ENCODE measurements around the gene CUEDC1. TPM values are rescaled to one million over a fixed set of nuclear protein-coding genes. Genes with fewer than 3 reads are reported as not detected.

CUEDC1 gene
- total RNA-seq, 4 donors from 2014 or later: 7.5 to 14.3 (median 12.7) TPM

DNA sequence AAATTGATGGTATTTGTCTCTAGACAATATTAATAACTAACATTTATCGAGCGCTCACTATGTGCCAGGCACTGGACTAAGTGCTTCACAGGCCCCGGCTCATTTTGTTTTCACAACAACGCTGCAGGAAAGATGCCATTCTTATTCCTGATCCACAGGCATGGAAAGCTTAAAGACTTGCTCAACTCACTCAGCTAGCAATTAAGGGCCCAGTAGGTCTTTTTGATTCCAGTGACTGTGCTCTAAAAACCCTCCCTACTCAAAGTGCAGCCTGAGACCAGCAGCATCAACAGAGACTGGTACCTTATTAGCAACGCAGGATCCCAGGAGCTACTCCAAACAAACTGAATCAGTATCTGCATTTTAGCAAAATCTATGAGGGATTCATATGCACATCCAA is 35.3 kb downstream of the CUEDC1 start:
- no peak for DNase-seq (ENCODE audit: low spot score in 2 of 2)
- H3K4me3 ChIP-seq (ENCODE audit: low read depth, poor library complexity, severe bottlenecking): no peak overlapping the region
- WGBS, 2 donors: 90 to 94% methylated on average over 5 of the region's 5 CpGs
- intact Hi-C loops (cut with DNase I; ENCODE audit: low total_unique reads): no loop called here
- TF ChIP-seq, protein P1, sequence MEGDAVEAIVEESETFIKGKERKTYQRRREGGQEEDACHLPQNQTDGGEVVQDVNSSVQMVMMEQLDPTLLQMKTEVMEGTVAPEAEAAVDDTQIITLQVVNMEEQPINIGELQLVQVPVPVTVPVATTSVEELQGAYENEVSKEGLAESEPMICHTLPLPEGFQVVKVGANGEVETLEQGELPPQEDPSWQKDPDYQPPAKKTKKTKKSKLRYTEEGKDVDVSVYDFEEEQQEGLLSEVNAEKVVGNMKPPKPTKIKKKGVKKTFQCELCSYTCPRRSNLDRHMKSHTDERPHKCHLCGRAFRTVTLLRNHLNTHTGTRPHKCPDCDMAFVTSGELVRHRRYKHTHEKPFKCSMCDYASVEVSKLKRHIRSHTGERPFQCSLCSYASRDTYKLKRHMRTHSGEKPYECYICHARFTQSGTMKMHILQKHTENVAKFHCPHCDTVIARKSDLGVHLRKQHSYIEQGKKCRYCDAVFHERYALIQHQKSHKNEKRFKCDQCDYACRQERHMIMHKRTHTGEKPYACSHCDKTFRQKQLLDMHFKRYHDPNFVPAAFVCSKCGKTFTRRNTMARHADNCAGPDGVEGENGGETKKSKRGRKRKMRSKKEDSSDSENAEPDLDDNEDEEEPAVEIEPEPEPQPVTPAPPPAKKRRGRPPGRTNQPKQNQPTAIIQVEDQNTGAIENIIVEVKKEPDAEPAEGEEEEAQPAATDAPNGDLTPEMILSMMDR (IDR thresholded peaks at IDR 0.05): no peak
- no peak for TF ChIP-seq POLR2A (IDR thresholded peaks at IDR 0.05)

DNA sequence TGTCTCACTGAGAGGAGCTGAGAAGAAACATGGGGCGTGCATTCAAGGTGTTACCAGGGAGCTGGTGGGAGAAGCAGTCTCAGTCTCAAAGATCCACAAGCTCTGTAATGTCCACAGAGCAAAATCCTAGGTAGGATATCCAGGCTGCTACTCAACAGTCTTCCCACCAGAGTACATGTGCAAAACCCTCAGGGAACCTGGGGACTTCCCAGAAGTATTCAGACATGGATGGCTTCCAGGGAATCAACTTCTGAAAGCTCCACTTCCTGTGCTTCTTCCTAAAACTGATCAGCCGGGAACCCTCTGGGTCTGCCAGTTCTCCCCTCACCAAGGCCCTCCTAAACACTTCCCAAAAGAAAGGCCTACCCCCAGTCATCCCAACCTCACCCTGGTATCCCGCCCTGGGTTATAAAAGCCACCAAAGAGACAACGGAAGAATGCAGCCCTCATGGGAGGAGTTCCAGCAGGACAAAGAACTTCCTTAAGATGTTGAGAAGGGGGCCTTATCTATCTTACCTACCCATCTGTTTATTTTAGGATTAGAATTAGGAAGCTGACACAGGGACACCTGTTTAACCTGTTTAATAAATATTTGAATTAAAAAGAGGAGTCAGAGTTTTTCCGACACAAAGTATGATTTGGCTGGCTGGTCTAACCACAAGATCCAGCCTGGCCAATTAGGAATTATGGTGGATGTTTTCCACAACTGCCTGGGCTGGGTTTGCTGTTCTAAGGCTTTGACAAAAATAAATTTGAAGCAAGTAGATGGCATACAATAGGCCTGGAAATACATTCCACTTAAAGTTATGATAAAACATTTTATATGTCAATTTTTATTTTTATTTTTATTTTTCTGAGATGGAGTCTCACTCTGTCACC is 37.0 kb downstream of the CUEDC1 start:
- no peak for DNase-seq (ENCODE audit: low spot score in 2 of 2)
- TF ChIP-seq, protein P1 (IDR thresholded peaks at IDR 0.05): no peak
- TF ChIP-seq POLR2A (IDR thresholded peaks at IDR 0.05): no peak
- 36 to 38% methylated on average over 5 of the region's 5 CpGs for WGBS, 2 donors
- intact Hi-C loops (cut with DNase I; ENCODE audit: low total_unique reads): no loop called here
- no peak overlapping the region for H3K4me3 ChIP-seq (ENCODE audit: low read depth, poor library complexity, severe bottlenecking)

- 88 to 89% methylated on average over 8 to 9 of the region's 9 CpGs for WGBS, 2 donors
- H3K4me3 ChIP-seq (ENCODE audit: low read depth, poor library complexity, severe bottlenecking): no peak overlapping the region
- intact Hi-C loops (cut with DNase I; ENCODE audit: low total_unique reads): no loop called here
- DNase-seq (ENCODE audit: low spot score in 2 of 2): no peak
- TF ChIP-seq POLR2A (IDR thresholded peaks at IDR 0.05): no peak
- TF ChIP-seq, protein P1 (IDR thresholded peaks at IDR 0.05): no peak
Measured at GRCh38 chr17:57916925-57917858, 38.0 kb downstream of the CUEDC1 start.

DNA sequence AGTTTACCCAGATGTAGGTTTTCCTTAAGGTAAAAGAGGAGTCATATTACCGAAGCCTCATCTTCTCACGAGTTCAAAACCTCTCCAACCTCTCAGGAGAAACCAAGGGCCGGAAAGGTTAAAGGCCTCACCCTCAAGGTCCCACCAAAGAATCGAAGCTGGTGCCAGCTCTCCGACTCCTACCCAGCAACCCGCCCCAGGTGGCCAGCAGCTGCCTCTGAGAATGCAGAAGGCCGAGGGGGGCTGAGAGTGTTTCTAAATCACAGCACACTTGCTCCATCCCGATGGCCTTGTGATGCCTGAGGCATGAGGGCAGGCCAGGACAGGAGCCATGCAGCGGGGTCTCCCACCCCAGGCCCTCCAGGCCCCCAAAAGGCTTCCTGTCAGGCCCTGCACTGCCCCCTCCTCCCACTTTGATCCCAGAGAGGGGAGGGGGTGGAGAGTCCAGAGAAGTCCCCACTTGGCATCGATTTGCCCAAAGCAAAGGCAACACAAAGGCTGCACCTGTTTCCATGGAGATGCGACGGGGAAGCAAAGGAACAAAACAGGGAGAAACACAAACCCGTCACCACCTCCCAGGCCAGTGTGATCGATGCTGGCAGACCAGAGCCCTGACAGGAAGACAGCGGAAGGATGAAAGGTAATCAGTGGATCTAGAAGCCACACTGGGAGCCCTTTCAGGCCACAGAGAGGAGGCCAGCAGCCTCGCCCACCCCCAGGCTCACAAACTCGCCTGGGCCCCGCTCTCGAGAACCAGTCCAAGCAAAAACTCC is 39.0 kb downstream of the CUEDC1 start:
- intact Hi-C loops (cut with DNase I; ENCODE audit: low total_unique reads): no loop called here
- no peak for TF ChIP-seq POLR2A (IDR thresholded peaks at IDR 0.05)
- TF ChIP-seq, protein P1 (IDR thresholded peaks at IDR 0.05): no peak
- DNase-seq (ENCODE audit: low spot score in 2 of 2): no peak
- WGBS, 2 donors: 72 to 77% methylated on average over 18 to 19 of the region's 19 CpGs
- no peak overlapping the region for H3K4me3 ChIP-seq (ENCODE audit: low read depth, poor library complexity, severe bottlenecking)

- H3K4me3 ChIP-seq (ENCODE audit: low read depth, poor library complexity, severe bottlenecking): no peak overlapping the region
- intact Hi-C loops (cut with DNase I; ENCODE audit: low total_unique reads): no loop called here
- no peak for DNase-seq (ENCODE audit: low spot score in 2 of 2)
- WGBS, 2 donors: 55 to 71% methylated on average over 9 of the region's 9 CpGs
- no peak for TF ChIP-seq POLR2A (IDR thresholded peaks at IDR 0.05)
- TF ChIP-seq, protein P1 (IDR thresholded peaks at IDR 0.05): no peak
Measured at GRCh38 chr17:57915544-57915943, 39.7 kb downstream of the CUEDC1 start.

All from lower leg skin (tissue), 4 donors.